Measurements from ENCODE around the gene ELOVL3.

ELOVL3 gene

DNA sequence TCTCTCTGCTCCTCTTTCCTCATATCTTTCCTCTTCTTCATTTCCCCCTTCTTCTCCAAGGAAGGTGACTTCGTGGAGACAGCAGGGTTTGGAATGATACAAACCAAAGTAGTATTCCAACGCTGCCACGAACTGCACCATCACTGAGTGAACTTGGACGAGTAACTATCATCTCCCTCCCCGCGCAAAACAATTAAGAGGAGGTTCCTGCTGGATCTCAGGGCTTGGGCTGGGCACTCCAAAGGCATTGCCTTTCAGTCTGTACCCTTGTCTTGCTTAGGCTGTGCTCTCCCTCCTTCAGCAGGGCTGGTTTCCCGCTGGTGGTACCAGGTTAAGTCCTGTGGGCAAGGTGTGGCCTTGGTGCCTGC lies 16.0 kb downstream of the ELOVL3 start:
- H3K18ac ChIP-seq (ENCODE audit: low read length), result no peak overlapping the region
- DNase-seq, result peak in 1 of 2 donors; percentile 8
- H2AK5ac ChIP-seq (ENCODE audit: low read length), result no peak overlapping the region
- H2BK120ac ChIP-seq (ENCODE audit: insufficient read depth, low read length, poor library complexity), result no peak overlapping the region
- H3K36me3 ChIP-seq (ENCODE audit: control insufficient read depth in 1 of 2, insufficient read depth in 2 of 2, low read length in 2 of 2), result no peaks in the 10 kb centered on the region
- no peak overlapping the region for H3K23ac ChIP-seq (ENCODE audit: low read length)
- peaks cover 6 to 18% of the 10 kb centered on the region in 2 experiments for H3K4me1 ChIP-seq (ENCODE audit: control insufficient read depth in 1 of 2, insufficient read depth in 2 of 2, low read length in 2 of 2)
- no peak overlapping the region for H3K14ac ChIP-seq (ENCODE audit: low read length)
- no peak overlapping the region for H3K4me3 ChIP-seq (ENCODE audit: low read depth, low read length)
- H4K91ac ChIP-seq (ENCODE audit: low read depth, low read length), result no peak overlapping the region
- peak overlapping the region; percentile 17 for H2AFZ ChIP-seq (ENCODE audit: insufficient read depth, low read length, poor library complexity)
- H3K9ac ChIP-seq (ENCODE audit: low read length), result no peak overlapping the region
- H3K9me3 ChIP-seq (ENCODE audit: insufficient read depth, low read depth, low read length), result peaks cover 6% of the 10 kb centered on the region
- WGBS (ENCODE audit: extremely low coverage, insufficient coverage, insufficient read length), result no CpG with 5 or more reads among the region's 7 CpGs
- no peak overlapping the region for H4K8ac ChIP-seq (ENCODE audit: low read depth, low read length)
- peak overlapping the region; percentile 90 for H3K4me2 ChIP-seq (ENCODE audit: low read length)
- no peak overlapping the region for H2BK12ac ChIP-seq (ENCODE audit: low read length)
- H3K27ac ChIP-seq (ENCODE audit: low read depth, low read length), result no peak overlapping the region
- H3K79me2 ChIP-seq (ENCODE audit: control insufficient read depth, insufficient read depth, low read length, poor library complexity), result peaks cover 4% of the 10 kb centered on the region
- peaks cover 8% of the 10 kb centered on the region for H3K79me1 ChIP-seq (ENCODE audit: low read length)
- H3K4ac ChIP-seq (ENCODE audit: low read depth, low read length), result no peak overlapping the region
- H3K27me3 ChIP-seq (ENCODE audit: insufficient read depth, low read length), result peaks cover 32% of the 10 kb centered on the region
- H4K12ac ChIP-seq (ENCODE audit: low read depth, low read length), result no peak overlapping the region
- no peak overlapping the region for H2BK5ac ChIP-seq (ENCODE audit: low read depth, low read length, poor library complexity)

DNA sequence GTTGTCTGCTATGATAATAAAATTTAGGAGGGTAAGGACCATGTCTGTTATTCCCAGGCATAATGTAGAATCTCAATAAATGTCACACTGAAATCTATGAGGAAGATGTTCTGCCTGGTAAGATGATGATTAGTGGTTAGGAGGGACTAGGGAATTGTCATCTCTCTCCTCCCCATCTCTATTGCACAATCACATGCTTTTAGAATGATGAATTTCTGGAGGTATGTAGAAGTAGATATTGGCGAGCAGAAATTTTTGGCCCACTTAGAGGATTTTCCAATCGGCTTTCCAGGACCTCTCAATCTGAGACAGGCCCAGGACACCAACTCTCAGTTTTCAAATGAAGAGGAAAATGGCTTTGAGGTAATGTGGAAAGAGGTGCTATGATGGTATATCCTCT lies 17.2 kb downstream of the ELOVL3 start:
- no peak overlapping the region for H2AK5ac ChIP-seq (ENCODE audit: low read length)
- H3K36me3 ChIP-seq (ENCODE audit: control insufficient read depth in 1 of 2, insufficient read depth in 2 of 2, low read length in 2 of 2), result no peaks in the 10 kb centered on the region
- H2BK12ac ChIP-seq (ENCODE audit: low read length), result no peak overlapping the region
- no peak overlapping the region for H3K4me3 ChIP-seq (ENCODE audit: low read depth, low read length)
- H3K79me2 ChIP-seq (ENCODE audit: control insufficient read depth, insufficient read depth, low read length, poor library complexity), result peaks cover 6% of the 10 kb centered on the region
- H2BK5ac ChIP-seq (ENCODE audit: low read depth, low read length, poor library complexity), result no peak overlapping the region
- no CpG with 5 or more reads among the region's 2 CpGs for WGBS (ENCODE audit: extremely low coverage, insufficient coverage, insufficient read length)
- H3K79me1 ChIP-seq (ENCODE audit: low read length), result peaks cover 8% of the 10 kb centered on the region
- no peak overlapping the region for H3K4ac ChIP-seq (ENCODE audit: low read depth, low read length)
- peaks cover 26% of the 10 kb centered on the region for H3K27me3 ChIP-seq (ENCODE audit: insufficient read depth, low read length)
- no peak overlapping the region for H4K12ac ChIP-seq (ENCODE audit: low read depth, low read length)
- H4K8ac ChIP-seq (ENCODE audit: low read depth, low read length), result no peak overlapping the region
- no peak overlapping the region for H3K14ac ChIP-seq (ENCODE audit: low read length)
- no peak overlapping the region for H2AFZ ChIP-seq (ENCODE audit: insufficient read depth, low read length, poor library complexity)
- H3K18ac ChIP-seq (ENCODE audit: low read length), result no peak overlapping the region
- no peak overlapping the region for H3K23ac ChIP-seq (ENCODE audit: low read length)
- no peak overlapping the region for H3K27ac ChIP-seq (ENCODE audit: low read depth, low read length)
- H4K91ac ChIP-seq (ENCODE audit: low read depth, low read length), result no peak overlapping the region
- H3K9me3 ChIP-seq (ENCODE audit: insufficient read depth, low read depth, low read length), result peaks cover 6% of the 10 kb centered on the region
- H3K4me2 ChIP-seq (ENCODE audit: low read length), result no peak overlapping the region
- H3K4me1 ChIP-seq (ENCODE audit: control insufficient read depth in 1 of 2, insufficient read depth in 2 of 2, low read length in 2 of 2), result peaks cover 6 to 20% of the 10 kb centered on the region in 2 experiments
- H3K9ac ChIP-seq (ENCODE audit: low read length), result no peak overlapping the region
- H2BK120ac ChIP-seq (ENCODE audit: insufficient read depth, low read length, poor library complexity), result no peak overlapping the region
- peak; percentile 27 to 87 for DNase-seq

DNA sequence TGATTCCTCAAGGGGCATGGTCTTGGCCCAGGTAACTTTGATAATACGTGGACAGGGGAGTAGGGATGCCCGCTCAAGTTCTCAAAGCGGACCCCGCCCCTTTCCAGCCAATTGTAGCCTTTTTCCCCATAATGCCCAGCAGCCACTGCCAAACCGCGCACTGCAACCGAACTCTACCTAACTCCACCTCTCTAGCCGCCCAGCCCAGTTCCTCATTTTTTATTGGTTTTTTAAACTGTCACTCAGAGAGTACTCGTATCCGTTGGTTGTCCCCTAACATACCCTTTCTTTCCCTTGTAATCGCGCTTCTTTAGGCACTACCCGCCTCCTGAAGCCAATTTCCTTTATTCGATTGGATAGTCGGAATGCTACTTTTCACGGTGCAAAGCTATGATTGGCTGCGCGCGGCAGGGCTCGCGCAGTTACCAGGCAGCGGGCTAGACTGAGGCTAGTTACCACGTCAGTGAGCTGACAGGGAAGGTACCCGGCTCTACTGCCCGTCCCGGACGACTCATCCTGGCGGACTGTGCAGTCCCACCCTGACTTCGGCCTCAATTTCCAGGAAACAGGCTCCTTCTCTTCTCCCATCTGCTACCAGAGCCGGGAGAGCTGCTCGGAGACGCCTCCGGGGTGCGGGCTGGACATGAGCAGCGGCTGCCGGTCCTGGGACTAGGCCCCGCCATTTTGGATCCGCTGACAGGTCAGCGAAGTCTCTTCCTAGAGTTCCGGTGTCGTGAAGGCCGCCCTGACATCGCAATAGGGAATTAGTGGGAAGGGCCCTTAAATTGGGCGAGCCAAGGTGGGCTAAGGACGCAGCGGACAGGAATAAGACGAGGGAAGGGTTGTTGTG lies 19.2 kb downstream of the ELOVL3 start, which contains the start of gene GBF1:
TSS of gene GBF1 (plus strand) at position 451 of the 850 bp plus-strand sequence. CDS start 13,407 bp downstream, outside the sequence.
- Histone ChIP-seq H4K12ac (ENCODE audit: low read depth, low read length) (peak within 1 kb of the TSS; percentile 99), H2BK12ac (ENCODE audit: low read length) (peak within 1 kb of the TSS; percentile 54), H3K4me3 (ENCODE audit: low read depth, low read length) (peak within 1 kb of the TSS; percentile 98), H3K4me2 (ENCODE audit: low read length) (peak within 1 kb of the TSS; percentile 93), H3K4ac (ENCODE audit: low read depth, low read length) (peak within 1 kb of the TSS; percentile 48), H3K9ac (ENCODE audit: low read length) (peak within 1 kb of the TSS; percentile 85), H3K18ac (ENCODE audit: low read length) (peak within 1 kb of the TSS; percentile 94), H2AFZ (ENCODE audit: insufficient read depth, low read length, poor library complexity) (peak within 1 kb of the TSS; percentile 97), H3K9me3 (ENCODE audit: insufficient read depth, low read depth, low read length) (peaks cover 6% of the 10 kb centered on the region), H3K79me1 (ENCODE audit: low read length) (peaks cover 8% of the 10 kb centered on the region), H3K36me3 (ENCODE audit: control insufficient read depth in 1 of 2, insufficient read depth in 2 of 2, low read length in 2 of 2) (no peaks in the 10 kb centered on the region), H3K4me1 (ENCODE audit: control insufficient read depth in 1 of 2, insufficient read depth in 2 of 2, low read length in 2 of 2) (peaks cover 6 to 20% of the 10 kb centered on the region in 2 experiments), H4K91ac (ENCODE audit: low read depth, low read length) (peak within 1 kb of the TSS; percentile 80), H2AK5ac (ENCODE audit: low read length) (peak within 1 kb of the TSS; percentile 59), H3K79me2 (ENCODE audit: control insufficient read depth, insufficient read depth, low read length, poor library complexity) (peaks cover 9% of the 10 kb centered on the region), H2BK120ac (ENCODE audit: insufficient read depth, low read length, poor library complexity) (peak within 1 kb of the TSS; percentile 29), H3K23ac (ENCODE audit: low read length) (no peak within 1 kb of the TSS), H3K27me3 (ENCODE audit: insufficient read depth, low read length) (peaks cover 13% of the 10 kb centered on the region), H3K27ac (ENCODE audit: low read depth, low read length) (peak within 1 kb of the TSS; percentile 73), H3K14ac (ENCODE audit: low read length) (peak within 1 kb of the TSS; percentile 65), H4K8ac (ENCODE audit: low read depth, low read length) (peak within 1 kb of the TSS; percentile 95), H2BK5ac (ENCODE audit: low read depth, low read length, poor library complexity) (peak within 1 kb of the TSS; percentile 74)
- peak; percentile 97 to 100 for DNase-seq
- no CpG with 5 or more reads among the region's 47 CpGs for WGBS (ENCODE audit: extremely low coverage, insufficient coverage, insufficient read length)

DNA sequence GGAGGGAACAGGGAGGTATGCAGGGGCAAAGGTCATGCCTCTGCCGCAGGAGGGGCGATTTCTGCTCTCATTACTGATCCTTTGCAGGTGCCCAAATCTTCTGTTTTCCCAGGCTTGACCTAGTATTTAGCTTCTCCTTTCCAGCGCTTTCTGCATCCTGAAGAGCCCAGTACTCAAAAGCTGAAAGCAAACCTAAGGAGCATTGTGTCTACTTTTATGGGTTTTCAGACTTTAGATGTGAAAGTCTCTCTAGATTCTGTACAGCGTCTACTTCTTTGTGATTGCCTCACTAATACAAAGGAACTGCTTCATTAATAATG lies 19.8 kb downstream of the ELOVL3 start:
- no peak overlapping the region for H2BK12ac ChIP-seq (ENCODE audit: low read length)
- peak overlapping the region; percentile 76 for H4K91ac ChIP-seq (ENCODE audit: low read depth, low read length)
- peaks cover 7% of the 10 kb centered on the region for H3K27me3 ChIP-seq (ENCODE audit: insufficient read depth, low read length)
- H3K9me3 ChIP-seq (ENCODE audit: insufficient read depth, low read depth, low read length), result peaks cover 3% of the 10 kb centered on the region
- peak overlapping the region; percentile 85 for H3K9ac ChIP-seq (ENCODE audit: low read length)
- H3K36me3 ChIP-seq (ENCODE audit: control insufficient read depth in 1 of 2, insufficient read depth in 2 of 2, low read length in 2 of 2), result peaks cover 0 to 2% of the 10 kb centered on the region in 2 experiments
- H3K4me1 ChIP-seq (ENCODE audit: control insufficient read depth in 1 of 2, insufficient read depth in 2 of 2, low read length in 2 of 2), result peaks cover 6 to 20% of the 10 kb centered on the region in 2 experiments
- H4K12ac ChIP-seq (ENCODE audit: low read depth, low read length), result peak overlapping the region; percentile 73
- peak overlapping the region; percentile 94 for H3K18ac ChIP-seq (ENCODE audit: low read length)
- peak overlapping the region; percentile 93 for H3K4me2 ChIP-seq (ENCODE audit: low read length)
- peak overlapping the region; percentile 78 for H2AFZ ChIP-seq (ENCODE audit: insufficient read depth, low read length, poor library complexity)
- peaks cover 8% of the 10 kb centered on the region for H3K79me1 ChIP-seq (ENCODE audit: low read length)
- peaks cover 9% of the 10 kb centered on the region for H3K79me2 ChIP-seq (ENCODE audit: control insufficient read depth, insufficient read depth, low read length, poor library complexity)
- H3K4ac ChIP-seq (ENCODE audit: low read depth, low read length), result peak overlapping the region; percentile 48
- DNase-seq, result no peak
- peak overlapping the region; percentile 98 for H3K4me3 ChIP-seq (ENCODE audit: low read depth, low read length)
- WGBS (ENCODE audit: extremely low coverage, insufficient coverage, insufficient read length), result no CpG with 5 or more reads among the region's 4 CpGs
- peak overlapping the region; percentile 27 for H2BK120ac ChIP-seq (ENCODE audit: insufficient read depth, low read length, poor library complexity)
- peak overlapping the region; percentile 60 for H3K14ac ChIP-seq (ENCODE audit: low read length)
- H2AK5ac ChIP-seq (ENCODE audit: low read length), result peak overlapping the region; percentile 59
- H3K23ac ChIP-seq (ENCODE audit: low read length), result no peak overlapping the region
- H4K8ac ChIP-seq (ENCODE audit: low read depth, low read length), result peak overlapping the region; percentile 92
- H3K27ac ChIP-seq (ENCODE audit: low read depth, low read length), result peak overlapping the region; percentile 73
- H2BK5ac ChIP-seq (ENCODE audit: low read depth, low read length, poor library complexity), result peak overlapping the region; percentile 74
